C4-2B (cell line): ENCODE data around the gene SLC2A3.
"Not testable (repeated sequence)": the region's sequence is repeated elsewhere in the genome, so short reads cannot be mapped to it uniquely, and the experiment has no call there.

Experiments
- H3K27ac ChIP-seq: fragments of 450-650 bp; 2 replicates; pipeline ENCODE4 v1.5.1; 2017
- ZFX ChIP-seq: fragments of 450-650 bp; IDR thresholded peaks from 2 replicates; pipeline ENCODE4 v1.6.1; 2017
- TF ChIP-seq, protein P1 (sequence below): fragments of 450-650 bp; conservative IDR thresholded peaks from 2 replicates; pipeline ENCODE4 v1.5.1; 2017; ENCODE audit warnings: mild to moderate bottlenecking

SLC2A3 gene

GRCh38 chr12:7935590-7936581, at the start of gene SLC2A3:
TSS of gene SLC2A3 (minus strand) at chr12:7936187. CDS start at chr12:7936034, 153 bp downstream.
- H3K27ac ChIP-seq, result peak within 1 kb of the TSS; percentile 64; the same call in 1 of the 2 replicates

GRCh38 chr12:7984900-7985299, 48.9 kb upstream of the SLC2A3 start:
- TF ChIP-seq ZFX, result no peak
- TF ChIP-seq, protein P1, sequence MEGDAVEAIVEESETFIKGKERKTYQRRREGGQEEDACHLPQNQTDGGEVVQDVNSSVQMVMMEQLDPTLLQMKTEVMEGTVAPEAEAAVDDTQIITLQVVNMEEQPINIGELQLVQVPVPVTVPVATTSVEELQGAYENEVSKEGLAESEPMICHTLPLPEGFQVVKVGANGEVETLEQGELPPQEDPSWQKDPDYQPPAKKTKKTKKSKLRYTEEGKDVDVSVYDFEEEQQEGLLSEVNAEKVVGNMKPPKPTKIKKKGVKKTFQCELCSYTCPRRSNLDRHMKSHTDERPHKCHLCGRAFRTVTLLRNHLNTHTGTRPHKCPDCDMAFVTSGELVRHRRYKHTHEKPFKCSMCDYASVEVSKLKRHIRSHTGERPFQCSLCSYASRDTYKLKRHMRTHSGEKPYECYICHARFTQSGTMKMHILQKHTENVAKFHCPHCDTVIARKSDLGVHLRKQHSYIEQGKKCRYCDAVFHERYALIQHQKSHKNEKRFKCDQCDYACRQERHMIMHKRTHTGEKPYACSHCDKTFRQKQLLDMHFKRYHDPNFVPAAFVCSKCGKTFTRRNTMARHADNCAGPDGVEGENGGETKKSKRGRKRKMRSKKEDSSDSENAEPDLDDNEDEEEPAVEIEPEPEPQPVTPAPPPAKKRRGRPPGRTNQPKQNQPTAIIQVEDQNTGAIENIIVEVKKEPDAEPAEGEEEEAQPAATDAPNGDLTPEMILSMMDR, result no peak
- H3K27ac ChIP-seq, result no peak overlapping the region

More at GRCh38 chr12:7935590-7936581, at the start of gene SLC2A3:
- TF ChIP-seq, protein P1, result no peak
- TF ChIP-seq ZFX, result no peak

DNA sequence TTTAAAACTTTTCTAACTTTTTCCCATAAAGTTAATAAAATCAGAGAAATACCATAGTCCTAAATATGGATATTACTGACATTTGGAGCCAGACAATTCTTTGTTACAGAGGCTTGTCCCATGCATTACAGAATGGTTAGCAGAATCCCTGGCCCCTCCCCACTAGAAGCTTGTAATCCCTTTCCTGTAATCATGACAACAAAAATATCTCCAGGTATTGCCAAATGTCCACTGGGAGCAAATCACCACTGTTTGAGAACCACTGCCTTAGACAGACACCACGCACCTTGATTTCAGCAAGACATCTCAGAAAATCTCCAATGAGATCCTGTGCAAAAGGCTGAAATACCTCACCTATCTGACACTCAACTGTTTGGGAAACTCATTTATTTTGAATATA, 47.5 kb upstream of the SLC2A3 start:
- not testable (repeated sequence) for H3K27ac ChIP-seq

DNA sequence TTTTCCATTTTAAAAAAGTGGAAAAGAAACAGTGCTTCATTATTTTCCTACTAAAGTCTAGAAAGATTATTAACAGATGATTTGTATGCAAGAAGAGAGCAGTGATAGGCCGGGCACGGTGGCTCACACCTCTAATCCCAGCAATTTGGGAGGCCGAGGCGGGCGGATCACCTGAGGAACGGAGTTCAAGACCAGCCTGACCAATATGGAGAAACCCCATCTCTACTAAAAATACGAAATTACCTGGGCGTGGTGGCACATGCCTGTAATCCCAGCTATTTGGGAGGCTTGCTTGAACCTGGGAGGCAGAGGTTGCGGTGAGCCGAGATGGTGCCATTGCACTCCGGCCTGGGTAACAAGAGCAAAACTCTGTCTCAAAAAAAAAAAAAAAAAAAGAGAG, 47.0 kb upstream of the SLC2A3 start:
- H3K27ac ChIP-seq, result not testable (repeated sequence)

- not testable (repeated sequence) for H3K27ac ChIP-seq
Observed at GRCh38 chr12:7982332-7982735, 46.3 kb upstream of the SLC2A3 start.

DNA sequence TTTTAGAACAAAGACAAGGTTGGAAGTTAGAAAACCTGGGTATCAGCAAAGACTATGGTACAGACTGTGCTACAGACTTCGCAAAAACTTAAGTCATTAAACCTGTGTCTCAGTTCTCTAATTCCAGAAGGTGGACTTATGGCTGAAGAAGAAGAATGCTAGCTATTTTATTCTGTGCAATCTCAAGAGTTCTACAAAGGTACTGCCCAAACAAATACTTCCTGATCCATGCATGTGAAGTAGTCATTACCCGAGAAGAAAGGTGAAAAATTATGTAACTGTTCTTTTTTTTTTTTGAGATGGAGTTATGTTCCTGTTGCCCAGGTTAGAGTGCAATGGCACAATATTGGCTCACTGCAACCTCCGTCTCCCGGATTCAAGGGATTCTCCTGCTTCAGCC, 45.5 kb upstream of the SLC2A3 start:
- H3K27ac ChIP-seq, result no peak overlapping the region

DNA sequence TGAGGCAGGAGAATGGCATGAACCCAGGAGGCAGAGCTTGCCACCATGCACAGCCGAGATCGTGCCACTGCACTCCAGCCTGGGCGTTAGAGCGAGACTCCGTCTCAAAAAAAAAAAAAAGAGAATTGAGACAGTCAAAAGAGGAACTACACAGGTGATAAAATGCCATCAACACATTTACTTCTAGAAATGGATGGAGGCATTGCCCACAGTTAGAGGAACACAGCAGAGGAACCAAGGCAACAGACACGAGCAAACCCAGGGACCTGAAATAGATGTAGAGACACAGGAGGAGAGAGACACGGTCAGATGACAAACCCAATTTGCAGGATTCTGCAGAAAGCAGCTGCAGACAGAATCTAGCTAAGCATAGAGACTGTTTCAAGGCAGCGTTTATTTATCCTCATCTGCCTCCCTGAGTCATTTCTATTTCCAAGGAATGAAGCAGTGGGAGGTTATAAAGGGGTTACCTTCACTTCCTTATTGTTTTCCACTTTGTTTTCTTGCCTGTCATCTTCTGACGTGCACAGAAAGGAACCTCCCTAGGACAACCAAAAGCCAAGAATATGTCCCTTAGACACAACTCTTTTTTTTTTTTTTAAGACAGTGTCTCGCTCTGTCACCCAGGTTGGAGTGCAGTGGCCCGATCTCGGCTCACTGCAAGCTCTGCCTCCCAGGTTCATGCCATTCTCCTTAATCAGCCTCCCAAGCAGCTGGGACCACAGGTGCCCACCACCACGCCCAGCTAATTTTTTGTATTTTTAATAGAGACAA, 41.6 kb upstream of the SLC2A3 start:
- H3K27ac ChIP-seq, result not testable (repeated sequence)

More for the DNA sequence above, 45.5 kb upstream of the SLC2A3 start:
- no peak for TF ChIP-seq ZFX
- TF ChIP-seq, protein P1, result no peak

GRCh38 chr12:7973457-7973825, 37.5 kb upstream of the SLC2A3 start:
- TF ChIP-seq, protein P1, result no peak

DNA sequence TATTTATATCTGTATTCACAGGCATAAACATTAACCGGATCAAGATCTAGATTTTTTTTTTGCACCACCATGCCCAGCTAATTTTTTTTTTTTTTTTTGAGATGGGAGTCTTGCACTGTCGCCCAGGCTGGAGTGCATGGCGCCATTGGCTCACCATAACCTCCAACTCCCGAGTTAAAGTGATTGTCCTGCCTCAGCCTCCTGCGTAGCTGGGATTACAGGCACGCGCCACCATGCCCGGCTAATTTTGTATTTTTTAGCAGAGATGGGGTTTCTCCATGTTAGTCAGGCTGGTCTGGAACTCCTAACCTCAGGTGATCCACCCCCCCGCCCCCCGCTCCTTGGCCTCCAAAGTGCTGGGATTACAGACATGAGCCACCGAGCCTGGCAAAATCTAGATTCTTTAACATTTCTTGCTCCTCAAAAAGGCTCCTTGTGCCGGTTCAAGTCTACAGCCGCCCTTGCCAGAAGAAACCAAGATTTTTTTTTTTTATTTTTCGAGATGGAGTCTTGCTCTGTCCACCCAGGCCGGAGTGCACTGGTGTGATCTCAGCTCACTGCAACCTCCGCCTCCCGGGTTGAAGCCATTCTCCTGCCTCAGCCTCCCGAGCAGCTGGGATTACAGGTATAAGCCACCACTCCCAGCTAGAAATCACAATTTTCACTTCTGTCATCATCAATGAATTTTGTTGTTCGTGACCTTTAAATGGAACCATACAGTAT, 36.9 kb upstream of the SLC2A3 start:
- H3K27ac ChIP-seq, result no peak overlapping the region
- TF ChIP-seq ZFX, result no peak
- TF ChIP-seq, protein P1, result no peak

More at GRCh38 chr12:7973457-7973825, 37.5 kb upstream of the SLC2A3 start:
- H3K27ac ChIP-seq, result no peak overlapping the region

DNA sequence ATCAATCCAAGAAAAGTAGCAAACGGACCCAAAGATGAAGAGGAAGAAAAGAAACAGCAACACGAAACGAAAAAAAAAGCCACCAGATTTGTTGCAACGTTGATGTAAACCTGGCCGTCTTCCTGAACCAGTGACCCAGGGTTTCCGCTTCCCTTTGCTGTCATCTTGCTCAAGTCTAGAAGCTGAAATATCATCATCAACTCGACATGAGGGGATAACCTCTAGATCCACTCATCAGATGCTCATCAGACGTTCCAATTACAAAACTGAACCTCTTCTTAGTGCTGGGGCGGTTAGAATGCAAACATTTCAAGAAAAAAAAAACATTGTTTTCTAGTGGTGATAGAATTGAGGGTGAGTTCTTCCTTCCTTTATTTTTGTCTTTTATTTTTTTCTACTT, 36.3 kb upstream of the SLC2A3 start:
- H3K27ac ChIP-seq, result not testable (repeated sequence)

DNA sequence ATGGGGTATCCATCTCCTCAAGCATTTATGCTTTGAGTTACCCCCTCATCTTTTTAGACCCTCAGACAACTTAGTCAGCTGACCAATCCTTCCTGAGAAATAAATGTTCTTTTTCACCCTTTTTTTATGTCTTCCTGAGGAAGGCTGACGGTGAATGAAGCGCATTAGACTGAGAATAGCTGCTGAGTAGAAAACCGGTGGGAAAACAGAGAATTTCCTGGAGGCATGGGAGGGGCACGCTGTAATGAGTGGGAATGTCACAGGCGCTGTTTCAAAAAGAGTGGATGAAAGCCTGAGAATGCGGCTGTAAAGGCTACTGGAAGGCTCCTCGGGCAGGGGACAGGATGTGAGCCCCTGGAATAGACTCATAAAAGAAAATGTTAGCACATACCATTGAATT, 35.8 kb upstream of the SLC2A3 start:
- not testable (repeated sequence) for H3K27ac ChIP-seq
